Lower leg skin (tissue), 3 donors: ENCODE results near the gene NAV3.

Source experiments
- POLR2A ChIP-seq, 2 donors: fragments of 450-650 bp; IDR thresholded peaks; one replicate each; pipeline ENCODE4 v1.6.1; 2016 to 2017; ENCODE audit warnings: antibody characterized with exemption in 2 of 2, mild to moderate bottlenecking in 1 of 2, moderate library complexity in 1 of 2
- TF ChIP-seq, protein P1 (sequence below), 3 donors: fragments of 450-650 bp; IDR thresholded peaks; one replicate each; pipeline ENCODE4 v1.5.1; 2016; ENCODE audit warnings: antibody characterized with exemption in 3 of 3, mild to moderate bottlenecking in 3 of 3, moderate library complexity in 2 of 3

DNA sequence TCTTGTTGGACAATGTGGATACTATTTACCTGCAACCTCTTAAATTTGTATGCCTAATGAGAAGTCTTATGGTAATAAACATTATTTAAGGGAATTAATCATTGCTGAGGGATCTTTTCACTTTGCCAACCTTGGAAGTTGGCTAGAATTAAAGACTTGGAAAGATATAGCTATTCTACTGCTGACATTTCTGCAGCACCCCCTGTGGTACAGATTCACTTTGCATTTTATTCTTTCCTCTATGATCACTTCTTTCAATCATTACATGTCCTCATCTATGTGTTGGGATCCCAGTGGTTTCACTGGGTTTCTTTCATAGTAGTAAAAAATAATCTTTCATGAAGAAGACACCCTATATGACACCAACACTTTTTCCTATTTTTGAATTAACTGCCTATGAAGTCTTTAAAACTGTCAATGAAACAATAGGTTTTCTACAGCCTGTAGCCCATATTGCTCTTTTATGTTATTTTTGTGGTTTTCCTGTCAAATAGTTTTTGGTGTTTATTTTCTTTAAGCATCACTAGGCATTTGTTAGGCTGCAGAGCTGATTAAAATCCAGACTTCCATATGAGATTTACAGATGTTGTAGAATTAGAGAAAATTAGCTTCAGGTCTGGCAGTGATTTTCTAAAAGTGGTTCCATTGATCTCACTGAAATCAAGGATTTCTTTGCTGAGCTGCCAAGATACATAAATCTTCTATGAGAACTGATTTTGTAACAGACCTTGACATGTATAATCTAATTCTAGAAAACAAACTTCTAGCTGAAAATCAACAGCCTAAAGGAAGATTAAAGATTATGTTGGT, 256.1 kb downstream of the NAV3 start:
- TF ChIP-seq, protein P1, sequence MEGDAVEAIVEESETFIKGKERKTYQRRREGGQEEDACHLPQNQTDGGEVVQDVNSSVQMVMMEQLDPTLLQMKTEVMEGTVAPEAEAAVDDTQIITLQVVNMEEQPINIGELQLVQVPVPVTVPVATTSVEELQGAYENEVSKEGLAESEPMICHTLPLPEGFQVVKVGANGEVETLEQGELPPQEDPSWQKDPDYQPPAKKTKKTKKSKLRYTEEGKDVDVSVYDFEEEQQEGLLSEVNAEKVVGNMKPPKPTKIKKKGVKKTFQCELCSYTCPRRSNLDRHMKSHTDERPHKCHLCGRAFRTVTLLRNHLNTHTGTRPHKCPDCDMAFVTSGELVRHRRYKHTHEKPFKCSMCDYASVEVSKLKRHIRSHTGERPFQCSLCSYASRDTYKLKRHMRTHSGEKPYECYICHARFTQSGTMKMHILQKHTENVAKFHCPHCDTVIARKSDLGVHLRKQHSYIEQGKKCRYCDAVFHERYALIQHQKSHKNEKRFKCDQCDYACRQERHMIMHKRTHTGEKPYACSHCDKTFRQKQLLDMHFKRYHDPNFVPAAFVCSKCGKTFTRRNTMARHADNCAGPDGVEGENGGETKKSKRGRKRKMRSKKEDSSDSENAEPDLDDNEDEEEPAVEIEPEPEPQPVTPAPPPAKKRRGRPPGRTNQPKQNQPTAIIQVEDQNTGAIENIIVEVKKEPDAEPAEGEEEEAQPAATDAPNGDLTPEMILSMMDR (IDR thresholded peaks at IDR 0.05): no peak
- TF ChIP-seq POLR2A (IDR thresholded peaks at IDR 0.05): no peak
